GM18526 (cell line): ENCODE data around the gene SERINC5.

Experiments
- POLR2A ChIP-seq: IDR thresholded peaks from 3 replicates; pipeline ENCODE4 v1.6.1; 2011; ENCODE audit not compliant: insufficient read length; ENCODE audit errors: extremely low read depth

Gene SERINC5

GRCh38 chr5:80122579-80122978 lies 133.3 kb downstream of the SERINC5 start:
- no peak for TF ChIP-seq POLR2A

DNA sequence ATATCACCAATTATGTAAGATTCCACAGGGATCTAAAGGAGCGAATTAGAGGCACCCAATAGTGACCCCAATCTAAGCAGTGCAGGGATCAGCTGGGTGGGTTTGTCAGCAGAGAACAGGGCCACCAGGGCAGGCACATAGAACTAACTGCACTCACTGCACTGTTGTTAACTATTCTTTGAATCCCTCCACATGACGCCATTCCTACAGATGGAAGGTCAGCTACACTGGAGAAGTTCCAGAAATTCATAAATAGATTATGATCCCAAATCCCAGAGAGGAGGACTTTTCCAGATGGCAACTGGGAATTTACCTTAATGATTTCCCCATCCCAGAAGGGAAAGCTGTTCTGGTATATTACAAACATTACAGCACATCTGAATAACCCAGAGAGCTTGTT lies 136.5 kb downstream of the SERINC5 start:
- TF ChIP-seq POLR2A, result no peak

GRCh38 chr5:80117446-80117845 lies 138.4 kb downstream of the SERINC5 start:
- no peak for TF ChIP-seq POLR2A

GRCh38 chr5:80116465-80116864 lies 139.4 kb downstream of the SERINC5 start:
- TF ChIP-seq POLR2A, result no peak

DNA sequence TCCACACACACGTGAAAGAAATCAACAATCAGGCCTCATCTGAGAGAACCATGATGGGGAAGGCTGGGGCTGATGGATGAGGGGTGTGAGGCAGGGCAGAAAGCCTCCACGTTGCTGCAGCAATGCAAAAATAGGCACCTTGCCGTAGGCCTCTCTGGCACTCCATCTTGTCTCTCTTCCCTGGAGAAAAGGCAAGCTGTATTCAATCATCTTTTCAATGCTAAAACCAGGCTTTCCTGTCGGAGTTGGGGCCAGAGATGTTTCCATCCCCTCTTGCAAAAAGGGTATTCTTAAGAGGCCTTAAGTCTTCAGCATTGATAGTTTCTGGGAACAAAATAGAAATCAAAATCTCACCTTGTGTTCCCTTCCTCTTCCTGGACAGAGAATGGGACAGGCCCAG lies 139.8 kb downstream of the SERINC5 start:
- TF ChIP-seq POLR2A, result no peak

GRCh38 chr5:80114860-80115259 lies 141.0 kb downstream of the SERINC5 start:
- TF ChIP-seq POLR2A, result no peak

DNA sequence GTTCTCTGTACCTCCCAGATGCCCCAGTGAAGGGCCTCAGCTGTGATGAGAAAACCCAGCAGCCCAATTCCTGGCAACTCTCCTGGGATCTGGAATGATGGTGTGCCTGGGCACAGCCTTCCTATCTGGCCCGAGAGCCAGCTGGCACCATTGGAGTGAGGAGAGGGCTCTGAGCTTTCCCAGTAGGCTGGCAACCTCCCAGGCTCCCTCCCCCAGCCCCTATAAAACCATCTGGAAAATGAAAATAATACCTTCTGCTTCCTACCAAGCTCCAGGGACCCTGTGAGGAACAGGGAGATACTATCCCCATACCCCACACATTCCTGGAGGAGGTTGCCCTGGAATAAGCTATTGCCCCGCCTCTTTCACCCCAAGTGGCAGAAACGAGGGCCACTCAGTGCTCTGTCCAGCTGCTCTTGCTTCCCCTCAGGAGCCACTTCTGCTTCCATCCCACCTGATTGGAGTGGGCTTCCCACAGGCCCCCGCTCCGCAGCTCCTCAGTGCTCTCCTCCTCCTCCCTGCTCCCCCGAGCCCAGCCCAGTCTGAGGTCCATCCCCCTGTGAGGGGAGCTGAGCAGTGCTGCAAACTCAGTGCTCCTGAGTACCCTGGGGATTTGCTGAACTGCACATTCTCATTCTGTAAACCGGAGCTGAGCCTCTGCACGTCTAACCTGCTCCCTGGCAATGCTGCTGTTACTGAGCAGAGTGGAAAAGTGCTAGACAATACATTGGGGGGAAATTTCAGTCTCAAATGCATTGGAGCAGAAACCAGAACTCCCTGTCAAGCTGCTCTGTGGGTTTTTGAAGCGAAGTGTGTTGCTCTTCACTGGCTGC lies 146.0 kb downstream of the SERINC5 start:
- no peak for TF ChIP-seq POLR2A

DNA sequence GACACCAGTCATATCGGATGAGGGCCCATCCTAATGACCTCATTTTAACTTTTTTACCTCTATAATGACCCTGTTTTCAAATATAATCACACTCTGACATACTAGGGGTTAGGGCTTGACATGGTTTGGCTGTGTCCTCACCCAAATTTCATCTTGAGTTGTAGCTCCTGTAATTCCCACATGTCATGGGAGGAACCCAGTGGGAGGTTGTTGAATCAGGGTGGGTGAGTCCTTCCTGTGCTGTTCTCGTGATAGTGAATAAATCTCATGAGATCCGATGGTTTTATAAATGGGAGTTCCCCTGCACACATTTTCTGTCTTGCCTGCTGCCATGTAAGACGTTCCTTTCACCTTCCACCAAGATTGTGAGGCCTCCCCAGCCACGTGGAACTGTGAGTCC lies 148.9 kb downstream of the SERINC5 start:
- TF ChIP-seq POLR2A, result no peak

DNA sequence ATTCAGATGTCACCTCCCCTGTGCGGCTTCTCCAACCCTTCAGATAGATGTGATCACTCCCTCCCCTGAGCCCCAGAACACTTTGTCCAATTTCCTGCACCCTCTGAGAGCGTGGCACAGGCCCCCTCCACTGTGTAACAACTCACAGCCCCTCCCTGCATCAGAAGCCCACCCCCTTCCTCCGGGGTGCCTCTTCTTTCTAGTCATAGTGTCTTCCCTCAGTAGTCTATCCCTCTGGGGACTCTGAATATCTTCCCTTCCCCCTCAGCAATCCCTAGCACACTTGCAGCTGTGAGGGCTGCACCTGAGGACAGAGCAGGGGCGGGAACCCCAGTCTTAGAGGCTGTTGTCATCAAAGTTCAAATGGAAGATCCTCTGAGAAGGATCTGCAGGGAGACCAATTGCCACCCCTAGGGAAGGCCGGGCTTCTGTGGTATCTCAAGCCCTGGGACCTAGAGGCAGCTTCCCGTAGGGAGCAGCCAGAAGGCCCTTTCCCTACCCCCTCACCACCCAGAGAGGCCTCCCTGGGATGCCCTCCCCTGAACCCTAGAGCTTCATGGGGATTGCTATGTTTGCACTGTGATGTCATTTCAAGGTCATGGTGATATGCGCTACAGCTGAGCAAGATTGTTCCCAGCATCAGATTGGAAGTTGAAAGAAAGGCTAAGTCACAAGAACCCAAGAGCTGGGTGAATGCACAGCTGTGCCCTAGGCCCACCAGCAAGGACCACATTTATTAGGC lies 150.0 kb downstream of the SERINC5 start:
- TF ChIP-seq POLR2A, result no peak

DNA sequence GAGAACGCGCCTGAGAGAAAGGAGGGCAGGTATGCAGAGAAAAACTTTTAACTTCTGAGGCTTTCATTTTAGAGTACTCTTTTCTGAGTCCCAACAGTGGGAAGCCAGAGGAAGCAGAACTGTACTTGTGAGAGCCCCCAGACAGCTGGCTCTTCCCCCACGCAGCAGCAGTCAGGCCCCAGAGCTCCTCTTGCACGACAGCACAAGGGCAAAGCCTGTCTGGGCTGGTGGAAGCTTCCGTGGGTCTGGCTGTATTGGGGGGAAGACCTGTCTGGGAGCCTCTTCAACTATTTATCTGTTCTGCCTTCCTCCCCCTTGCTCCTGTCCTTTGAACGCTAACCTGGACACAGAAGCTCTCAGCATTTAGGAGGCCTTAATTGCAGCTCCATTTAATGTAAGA lies 152.5 kb downstream of the SERINC5 start:
- no peak for TF ChIP-seq POLR2A

DNA sequence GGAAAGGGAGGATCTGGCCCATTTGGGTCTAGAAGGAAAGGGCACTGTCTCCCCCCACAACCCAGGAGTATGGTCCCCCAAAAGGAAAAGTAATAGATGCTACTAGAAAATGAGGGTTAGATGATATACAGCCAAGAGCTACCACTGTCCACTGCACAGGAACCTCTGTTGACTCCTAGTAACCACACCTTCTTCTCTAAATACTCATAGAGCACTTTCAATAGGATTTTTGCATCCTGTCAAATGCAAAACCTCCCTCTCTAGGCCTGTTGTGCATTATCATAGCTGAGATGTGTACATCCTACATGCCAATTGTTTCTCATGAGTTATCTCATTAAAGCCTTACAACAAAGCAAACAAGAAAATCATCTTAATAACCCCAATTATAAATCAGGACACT lies 153.9 kb downstream of the SERINC5 start:
- no peak for TF ChIP-seq POLR2A

- TF ChIP-seq POLR2A, result no peak
Observed at GRCh38 chr5:80097451-80097850, 158.4 kb downstream of the SERINC5 start.

GRCh38 chr5:80094236-80094738 lies 161.6 kb downstream of the SERINC5 start:
- TF ChIP-seq POLR2A, result no peak

- TF ChIP-seq POLR2A, result no peak
Observed at GRCh38 chr5:80093796-80094195, 162.1 kb downstream of the SERINC5 start.

- no peak for TF ChIP-seq POLR2A
Observed at GRCh38 chr5:80092486-80093107, 163.3 kb downstream of the SERINC5 start.

- no peak for TF ChIP-seq POLR2A
Observed at GRCh38 chr5:80090884-80091166, 165.0 kb downstream of the SERINC5 start.
